Measurements from ENCODE around the gene CRTAP.
A peak's percentile ranks its signal among the peaks of the same experiment; 100 is the strongest.
"Not testable (repeated sequence)": the region's sequence is repeated elsewhere in the genome, so short reads cannot be mapped to it uniquely, and the experiment has no call there.

The CRTAP gene

DNA sequence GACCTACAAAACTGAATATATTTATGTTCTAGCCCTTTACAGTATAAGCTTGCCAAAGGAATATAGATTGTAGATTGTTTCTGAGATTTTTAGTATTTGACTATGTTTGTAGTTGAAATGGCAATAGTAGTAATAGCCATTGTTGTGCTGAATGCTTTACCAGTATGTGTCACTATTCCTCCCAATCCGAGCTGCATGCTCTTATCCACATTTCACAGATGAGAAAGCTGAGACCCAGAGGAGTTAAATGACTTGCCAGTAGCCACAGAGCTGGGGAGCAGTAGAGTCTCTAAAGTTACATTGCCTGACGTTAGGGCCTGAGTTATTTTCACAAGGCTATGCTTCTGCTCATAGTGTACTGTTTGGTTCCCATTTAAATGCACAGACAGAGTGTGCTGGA lies 13.6 kb upstream of the CRTAP start:
- DNase-seq, result no peak

GRCh38 chr3:33103034-33103433 lies 10.8 kb upstream of the CRTAP start:
- no peak for DNase-seq

DNA sequence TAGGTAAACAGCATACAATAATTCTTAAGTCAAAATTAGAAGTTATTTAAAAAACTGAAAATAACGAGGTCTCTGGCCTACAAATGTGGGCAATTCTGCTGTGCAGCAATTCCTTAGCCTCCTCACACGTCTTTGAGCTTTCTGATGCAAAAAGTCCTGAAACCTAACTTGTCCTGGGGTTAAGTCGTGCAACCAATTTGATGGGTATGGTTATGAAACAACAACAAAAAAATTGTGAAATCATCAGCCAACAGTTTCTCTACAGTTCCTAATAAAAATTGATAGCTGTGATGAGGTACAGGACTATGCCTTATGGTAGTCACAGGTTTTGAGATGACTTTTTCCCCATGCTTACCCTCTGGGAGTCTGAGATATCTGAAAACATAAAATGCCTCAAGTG lies 10.3 kb upstream of the CRTAP start:
- no peak for DNase-seq

- DNase-seq, result no peak
Measured at GRCh38 chr3:33104803-33105202, 9.0 kb upstream of the CRTAP start.

DNA sequence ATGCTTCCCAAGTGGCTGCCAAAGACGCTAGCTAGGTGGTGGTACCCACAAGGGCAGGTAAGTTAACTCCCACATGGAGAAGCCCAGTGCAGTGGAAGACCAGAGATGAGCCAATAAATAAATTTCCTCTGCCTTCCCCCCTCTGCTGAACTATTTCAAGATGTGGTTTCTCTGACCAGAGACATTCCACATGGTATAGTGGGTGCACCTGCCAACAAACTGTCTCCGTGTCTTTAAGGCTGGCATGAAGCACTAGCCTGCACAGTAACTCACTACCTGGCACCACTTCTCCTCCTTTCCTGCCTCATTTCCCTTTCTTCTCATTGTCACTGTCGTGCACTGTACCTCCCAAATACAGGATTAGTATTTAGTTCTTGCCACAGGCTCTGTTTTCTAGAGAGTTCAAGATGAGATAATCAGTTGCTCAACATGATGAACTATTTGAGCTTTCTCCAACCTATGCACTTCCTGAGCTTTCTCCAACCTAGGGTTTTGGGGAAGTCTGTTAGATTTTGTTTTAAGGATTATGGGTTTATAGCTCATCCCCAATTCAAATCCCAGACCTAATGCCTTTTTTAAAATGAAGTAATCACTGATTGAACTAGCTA lies 8.4 kb upstream of the CRTAP start:
- no peak for DNase-seq

DNA sequence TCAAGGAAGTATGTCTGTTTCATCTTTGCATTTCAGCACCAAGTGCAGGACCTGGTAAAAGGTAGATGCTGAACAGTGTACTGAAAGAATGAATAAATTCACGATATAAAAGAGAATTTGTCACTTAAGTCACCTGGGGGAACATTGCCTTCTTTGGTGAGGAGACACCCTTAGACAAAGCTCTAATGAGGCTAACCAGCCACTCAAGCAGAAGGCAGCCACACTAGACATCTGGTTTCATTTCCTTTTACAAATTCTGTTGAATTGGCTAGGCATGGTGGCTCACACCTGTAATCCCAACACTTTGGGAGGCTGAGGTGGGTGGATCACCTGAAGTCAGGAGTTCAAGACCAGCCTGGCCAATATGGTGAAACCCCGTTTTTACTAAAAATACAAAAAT lies 7.0 kb upstream of the CRTAP start:
- DNase-seq, result not testable (repeated sequence)

DNA sequence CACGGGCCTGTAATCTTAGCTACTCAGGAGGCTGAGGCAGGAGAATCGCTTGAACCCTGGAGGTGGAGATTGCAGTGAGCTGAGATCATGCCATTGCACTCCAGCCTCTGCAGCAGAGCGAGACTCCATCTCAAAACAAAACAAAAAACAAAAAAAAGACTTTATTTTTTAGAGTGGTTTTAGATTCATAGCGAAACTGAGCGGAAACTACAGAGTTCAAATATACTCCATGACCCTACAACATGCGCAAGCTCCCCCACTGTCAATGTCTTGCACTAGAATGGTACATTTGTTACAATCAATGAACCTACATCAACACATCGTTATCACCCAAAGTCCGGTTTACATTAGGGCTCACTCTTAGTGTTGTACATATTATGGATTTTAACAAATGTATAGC lies 2.2 kb upstream of the CRTAP start:
- DNase-seq, result no peak

- no peak for DNase-seq
Measured at GRCh38 chr3:33114622-33115023, 809 bp downstream of the CRTAP start.

GRCh38 chr3:33115024-33115768 lies 1.4 kb downstream of the CRTAP start:
- DNase-seq, result peak; percentile 11

GRCh38 chr3:33117461-33117860 lies 3.6 kb downstream of the CRTAP start:
- no peak for DNase-seq

- no peak for DNase-seq
Measured at GRCh38 chr3:33119891-33120290, 6.1 kb downstream of the CRTAP start.

DNA sequence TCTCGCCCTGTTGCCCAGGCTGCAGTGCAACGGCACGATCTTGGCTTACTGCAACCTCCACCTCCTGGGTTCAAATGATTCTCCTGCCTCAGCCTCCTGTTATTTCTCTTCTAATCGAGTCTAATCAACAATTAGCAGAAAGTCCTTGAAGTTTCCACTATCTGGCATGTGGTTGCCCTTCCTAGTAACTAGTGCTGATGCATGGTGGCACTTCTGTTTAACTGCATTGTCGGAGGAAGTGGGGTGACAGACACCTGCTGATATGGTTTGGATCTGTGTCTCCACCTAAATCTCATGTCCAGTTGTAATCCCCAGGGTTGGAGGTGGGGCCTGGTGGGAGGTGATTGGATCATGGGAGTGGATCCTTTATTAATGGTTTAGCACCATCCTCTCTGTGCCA lies 9.2 kb downstream of the CRTAP start:
- DNase-seq, result no peak

GRCh38 chr3:33124638-33125037 lies 10.8 kb downstream of the CRTAP start:
- no peak for DNase-seq

DNA sequence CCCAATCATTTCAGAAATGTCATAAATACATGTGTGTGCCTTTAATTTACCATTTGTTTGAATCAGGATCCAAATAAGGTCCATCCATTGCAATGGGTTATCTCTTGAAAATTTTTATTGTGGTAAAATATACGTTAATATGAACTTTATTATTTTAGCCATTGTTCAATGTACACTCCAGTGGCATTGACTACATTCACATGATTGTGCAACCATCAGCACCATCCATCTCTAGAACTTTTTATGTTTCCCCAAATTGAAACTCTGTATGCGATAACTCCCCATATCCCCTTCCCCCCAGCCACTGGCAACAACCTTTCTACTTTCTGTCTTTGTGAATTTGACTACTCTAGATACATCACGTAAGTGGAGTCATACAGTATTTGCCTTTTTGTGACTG lies 12.0 kb downstream of the CRTAP start:
- no peak for DNase-seq

- DNase-seq, result no peak
Measured at GRCh38 chr3:33128706-33129105, 14.9 kb downstream of the CRTAP start.

- DNase-seq, result no peak
Measured at GRCh38 chr3:33130144-33130543, 16.3 kb downstream of the CRTAP start.

GRCh38 chr3:33131331-33132018 lies 17.7 kb downstream of the CRTAP start:
- DNase-seq, result peak; percentile 46

- no peak for DNase-seq
Measured at GRCh38 chr3:33132019-33132360, 18.2 kb downstream of the CRTAP start.

GRCh38 chr3:33134026-33134625 lies 20.3 kb downstream of the CRTAP start:
- DNase-seq, result no peak

- DNase-seq, result no peak
Measured at GRCh38 chr3:33137691-33138090, 23.9 kb downstream of the CRTAP start.

DNA sequence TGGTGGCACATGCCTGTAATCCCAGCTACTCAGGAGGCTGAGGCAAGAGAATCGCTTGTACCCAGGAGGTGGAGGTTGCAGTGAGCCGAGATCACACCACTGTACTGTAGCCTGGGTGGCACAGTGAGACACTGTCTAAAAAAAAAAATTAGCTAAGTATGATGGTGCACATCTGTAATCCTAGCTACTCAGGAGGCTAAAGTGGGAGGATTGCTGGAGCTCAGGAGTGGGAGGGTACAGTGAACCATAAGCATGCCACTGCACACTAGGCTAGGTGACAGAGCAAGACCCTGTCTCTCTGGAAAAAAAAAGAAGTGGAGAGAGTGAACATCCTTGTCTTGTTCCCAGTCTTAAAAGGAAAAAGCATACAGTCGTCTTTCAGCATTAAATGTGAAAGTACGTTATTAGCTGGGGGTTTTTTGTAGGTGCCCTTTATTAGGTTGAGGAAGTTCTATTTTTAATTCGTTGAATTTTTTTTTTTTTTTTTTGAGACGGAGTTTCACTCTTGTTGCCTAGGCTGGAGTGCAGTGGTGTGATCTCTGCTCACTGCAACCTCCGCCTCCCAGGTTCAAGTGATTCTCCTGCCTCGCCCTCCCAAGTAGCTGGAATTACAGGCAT lies 25.3 kb downstream of the CRTAP start:
- not testable (repeated sequence) for DNase-seq

DNA sequence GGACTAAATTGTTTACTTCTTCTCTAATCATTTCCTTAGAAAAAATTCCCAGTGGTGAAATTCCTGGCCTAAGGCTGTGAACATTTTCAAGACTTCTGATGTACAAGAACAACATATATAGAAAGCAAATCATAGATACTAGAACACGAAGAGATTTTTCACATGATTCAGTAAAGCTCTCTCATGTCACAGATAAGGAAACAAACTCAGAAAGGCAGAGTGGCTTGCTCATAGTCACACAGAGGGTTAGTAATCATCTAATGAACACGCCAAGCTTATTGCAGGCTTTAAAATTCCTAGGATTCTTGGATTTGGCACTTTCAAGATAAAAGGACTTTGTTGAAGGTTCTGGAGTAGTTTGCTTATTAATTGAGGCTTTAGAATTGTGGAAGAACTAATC lies 26.2 kb downstream of the CRTAP start:
- DNase-seq, result no peak

DNA sequence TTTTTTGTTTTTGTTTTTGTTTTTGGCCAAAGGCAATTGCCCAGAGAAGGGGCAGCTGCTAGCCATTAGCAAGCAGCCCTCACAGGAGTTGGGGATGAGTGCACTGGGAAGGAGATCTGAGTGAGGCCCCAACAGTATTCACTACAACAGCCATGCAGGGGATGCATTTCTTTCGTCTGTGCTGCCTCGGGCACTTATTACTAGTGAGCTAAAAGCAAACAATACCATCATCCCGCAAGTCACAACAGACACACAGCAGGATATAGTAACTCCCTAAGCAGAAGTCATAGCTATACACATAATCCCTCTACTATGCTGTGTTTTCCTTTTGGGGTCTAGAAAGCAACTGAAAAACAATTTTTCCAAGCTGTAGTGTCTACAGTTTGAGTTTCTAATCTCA lies 27.2 kb downstream of the CRTAP start:
- DNase-seq, result no peak

- peak; percentile 41 for DNase-seq
Measured at GRCh38 chr3:33144433-33144832, 30.6 kb downstream of the CRTAP start.

Measured in CD4-positive, alpha-beta T cell treated with Interleukin-6 for 4 hours (primary cell).